ENCODE measurements around the gene AATF.
A peak's percentile ranks its signal among the peaks of the same experiment; 100 is the strongest.

AATF gene

GRCh38 chr17:36947922-36948716 is 635 bp upstream of the AATF start:
- no peak for TF ChIP-seq CTCF (conservative IDR thresholded peaks at IDR 0.05; ENCODE audit: low read depth, low read length)
- DNase-seq (ENCODE audit: low read depth) = no peak
- peak overlapping the region; percentile 83 for H3K4me3 ChIP-seq (ENCODE audit: low read length)

DNA sequence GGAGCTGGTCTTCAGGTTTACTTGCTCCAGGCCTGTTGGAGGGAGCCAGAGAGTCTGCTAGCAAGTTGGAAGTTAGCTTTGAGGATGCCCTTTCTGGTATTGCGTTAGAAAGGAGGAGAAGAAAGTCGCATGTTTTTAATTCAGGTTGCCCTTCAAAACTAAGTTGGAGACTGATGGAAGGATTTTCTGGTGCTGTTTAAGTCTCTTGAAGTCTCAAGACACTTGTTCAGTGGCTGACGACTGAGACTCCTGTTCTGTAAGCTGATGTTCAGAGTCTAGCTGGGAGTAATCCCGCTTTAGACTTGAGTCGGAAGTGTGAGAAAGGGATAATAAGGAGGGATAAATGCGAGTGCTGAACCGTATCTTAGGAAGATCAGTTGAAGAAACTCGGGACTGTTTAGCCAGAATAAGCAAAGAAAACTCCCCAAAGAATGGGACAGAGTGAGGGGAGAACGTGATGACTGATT is 740 bp downstream of the AATF start:
- TF ChIP-seq CTCF (conservative IDR thresholded peaks at IDR 0.05; ENCODE audit: low read depth, low read length) = peak; percentile 11
- peak overlapping the region; percentile 83 for H3K4me3 ChIP-seq (ENCODE audit: low read length)
- peak; percentile 37 for DNase-seq (ENCODE audit: low read depth)

- peak overlapping the region; percentile 83 for H3K4me3 ChIP-seq (ENCODE audit: low read length)
- TF ChIP-seq CTCF (conservative IDR thresholded peaks at IDR 0.05; ENCODE audit: low read depth, low read length) = no peak
- no peak for DNase-seq (ENCODE audit: low read depth)
Measured at GRCh38 chr17:36950027-36950426, 1.3 kb downstream of the AATF start.

DNA sequence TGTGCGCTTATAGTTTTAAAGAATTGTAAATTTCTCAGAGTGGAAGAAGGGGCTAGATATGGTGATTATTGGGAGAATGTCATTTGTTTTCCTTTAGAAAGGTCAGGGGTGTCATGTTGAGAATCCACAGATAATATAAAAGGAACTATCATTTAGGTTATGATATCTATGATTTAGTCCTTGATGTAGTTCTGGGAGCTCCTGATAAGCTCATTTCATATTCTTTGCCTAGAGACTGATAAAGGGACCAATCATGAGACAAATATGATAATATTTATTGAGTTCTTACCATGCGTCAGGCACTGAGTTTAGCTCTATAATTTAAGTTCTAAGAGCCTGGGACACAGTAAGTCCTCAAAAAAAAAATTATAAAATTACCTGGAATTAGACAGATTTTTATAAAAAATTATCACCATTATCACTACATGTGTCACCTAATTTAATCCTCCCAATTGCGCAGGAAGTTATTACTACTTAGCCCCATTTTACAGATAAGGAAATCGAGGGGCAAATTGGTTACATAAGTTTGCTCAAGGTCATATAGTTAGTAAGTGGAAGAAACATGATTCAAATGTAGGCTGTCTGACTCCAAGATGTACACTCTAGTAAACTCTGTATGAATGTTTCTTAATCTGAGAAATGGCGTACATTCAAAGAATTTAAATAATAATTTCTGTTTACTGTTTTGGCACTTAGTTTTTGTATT is 2.5 kb downstream of the AATF start:
- no peak for DNase-seq (ENCODE audit: low read depth)
- no peak overlapping the region for H3K4me3 ChIP-seq (ENCODE audit: low read length)

GRCh38 chr17:36971508-36971907 is 22.8 kb downstream of the AATF start:
- H3K4me3 ChIP-seq (ENCODE audit: low read length) = no peak overlapping the region
- TF ChIP-seq CTCF (conservative IDR thresholded peaks at IDR 0.05; ENCODE audit: low read depth, low read length) = no peak
- DNase-seq (ENCODE audit: low read depth) = no peak

More for the DNA sequence above, 2.5 kb downstream of the AATF start:
- TF ChIP-seq CTCF (conservative IDR thresholded peaks at IDR 0.05; ENCODE audit: low read depth, low read length) = no peak

DNA sequence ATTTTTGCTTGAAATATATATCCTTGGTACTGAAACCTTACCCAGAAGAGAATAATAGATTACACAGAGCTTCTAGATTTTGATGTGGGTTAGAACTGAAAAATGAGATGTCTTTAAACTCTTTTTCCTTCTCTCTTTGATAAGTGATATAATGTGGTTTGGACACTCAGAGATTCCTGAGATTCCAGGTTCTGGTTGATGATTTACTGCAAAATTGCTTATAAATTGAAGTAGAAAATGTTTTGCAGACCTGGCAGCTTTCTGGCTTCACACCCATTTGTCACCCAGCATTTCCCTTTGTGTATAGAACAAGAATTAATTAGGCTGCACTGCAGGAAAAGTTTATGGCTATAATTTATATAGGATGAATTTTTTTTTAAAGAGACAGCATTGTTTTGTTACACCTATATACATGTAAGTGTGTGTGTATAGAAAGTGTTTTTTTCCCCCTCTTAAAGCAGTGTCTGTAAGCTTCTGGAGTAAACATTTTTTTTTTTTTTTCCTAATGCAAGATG is 23.5 kb downstream of the AATF start:
- no peak for DNase-seq (ENCODE audit: low read depth)
- no peak overlapping the region for H3K4me3 ChIP-seq (ENCODE audit: low read length)
- TF ChIP-seq CTCF (conservative IDR thresholded peaks at IDR 0.05; ENCODE audit: low read depth, low read length) = no peak
